Keratinocyte (primary cell): ENCODE data around the gene ABTB1. TPM values are rescaled to one million over a fixed set of nuclear protein-coding genes. Genes with fewer than 3 reads are reported as not detected.

Source experiments
- DNase-seq: peaks from one replicate; pipeline ENCODE4 v3.0.0-alpha.2; 2011; ENCODE audit warnings: low read depth, missing footprints, low spot score
- FAIRE-seq: peaks from 2 replicates; lab custom pipeline; 2011; peaks lifted over from hg19 to GRCh38; lab: Jason Lieb, UNC
- H2AFZ ChIP-seq: 2 replicates; pipeline ENCODE4 v1.6.0; 2012; ENCODE audit warnings: low read length, control low read depth, inconsistent platforms; ENCODE audit not compliant: control insufficient read depth
- H3K27ac ChIP-seq: 2 replicates; pipeline ENCODE4 v1.5.1; 2011; ENCODE audit warnings: low read length; ENCODE audit not compliant: control insufficient read depth, insufficient read depth
- H3K27me3 ChIP-seq: 3 replicates; pipeline ENCODE4 v1.6.0; 2011; ENCODE audit warnings: low read length; ENCODE audit not compliant: control insufficient read depth, insufficient read depth; ENCODE audit errors: extremely low read depth
- H3K36me3 ChIP-seq, 2 experiments: 2 replicates in 1 of 2; 3 replicates in 1 of 2; pipeline ENCODE4 v1.5.1; 2011; ENCODE audit warnings: low read length in 2 of 2, mild to moderate bottlenecking in 1 of 2; ENCODE audit not compliant: control insufficient read depth in 2 of 2, insufficient read depth in 2 of 2; ENCODE audit errors: extremely low read depth in 1 of 2
- H3K4me1 ChIP-seq: 3 replicates; pipeline ENCODE4 v1.5.1; 2011; ENCODE audit warnings: low read length; ENCODE audit not compliant: control insufficient read depth, insufficient read depth; ENCODE audit errors: extremely low read depth
- H3K4me2 ChIP-seq: 3 replicates; pipeline ENCODE4 v1.6.0; 2011; ENCODE audit warnings: low read depth, low read length; ENCODE audit not compliant: control insufficient read depth, insufficient read depth; ENCODE audit errors: extremely low read depth
- H3K4me3 ChIP-seq, 3 experiments: fragments of 200-600 bp in 1 of 3; sonication (generic) in 1 of 3; 2 replicates in 2 of 3; 3 replicates in 1 of 3; pipeline ENCODE4 v1.5.1; 2011 to 2016; ENCODE audit warnings: low read length in 3 of 3, mild to moderate bottlenecking in 3 of 3, control low read depth in 2 of 3, inconsistent platforms in 1 of 3, low read depth in 1 of 3, mixed read lengths in 1 of 3, mixed run types in 1 of 3, moderate library complexity in 1 of 3; ENCODE audit not compliant: control insufficient read depth in 2 of 3, insufficient read depth in 2 of 3; ENCODE audit errors: extremely low read depth in 1 of 3
- H3K79me2 ChIP-seq: 2 replicates; pipeline ENCODE4 v1.6.0; 2012; ENCODE audit warnings: low read length; ENCODE audit not compliant: control insufficient read depth, insufficient read depth
- H3K9ac ChIP-seq: 3 replicates; pipeline ENCODE4 v1.6.0; 2011; ENCODE audit warnings: low read length; ENCODE audit not compliant: control insufficient read depth, insufficient read depth; ENCODE audit errors: extremely low read depth
- H3K9me1 ChIP-seq: 3 replicates; pipeline ENCODE4 v1.6.0; 2011; ENCODE audit warnings: low read length; ENCODE audit not compliant: control insufficient read depth, insufficient read depth; ENCODE audit errors: extremely low read depth
- H3K9me3 ChIP-seq: 2 replicates; pipeline ENCODE4 v1.5.1; 2012; ENCODE audit warnings: low read depth, low read length; ENCODE audit not compliant: control insufficient read depth
- H4K20me1 ChIP-seq: 3 replicates; pipeline ENCODE4 v1.6.0; 2011; ENCODE audit warnings: low read length; ENCODE audit not compliant: control insufficient read depth, insufficient read depth; ENCODE audit errors: extremely low read depth
- EZH2 ChIP-seq: IDR thresholded peaks from one replicate; pipeline ENCODE4 v1.6.1; 2012; ENCODE audit warnings: inconsistent platforms, mild to moderate bottlenecking, low read length, moderate library complexity
- dilution Hi-C: fragments of 300-500 bp; cut with MboI; formaldehyde crosslinking; loops from one replicate; pipeline ENCODE4 v1.7.0; 2020; ENCODE audit warnings: low sequenced_read_pairs; ENCODE audit not compliant: extremely low pct_ligation_motif_present
- polyA plus RNA-seq, 5 experiments: library from polyadenylated mRNA; depleted of rRNA in 3 of 5; stranded (reverse) in 3 of 5; stranded (forward) in 1 of 5; unstranded in 1 of 5; fragments of >200 nt; gene quantifications; 1 replicate in 1 of 5; 2 replicates in 3 of 5; 3 replicates in 1 of 5; pipeline versions ENCODE4 v1.2.1 to v1.2.3, GENCODE V29; 2011 to 2012; ENCODE audit warnings: missing spikeins in 2 of 5, low read depth in 1 of 5, low replicate concordance in 1 of 5
- TF ChIP-seq, protein P1 (sequence below), 3 experiments: IDR thresholded peaks in 1 of 3; conservative IDR thresholded peaks in 1 of 3; optimal IDR thresholded peaks in 1 of 3; 2 replicates in 2 of 3; 3 replicates in 1 of 3; pipeline versions ENCODE3 to v1.5.1; 2011; ENCODE audit warnings: low read length in 3 of 3, mild to moderate bottlenecking in 3 of 3, moderate library complexity in 2 of 3, control low read depth in 1 of 3, inconsistent platforms in 1 of 3; ENCODE audit not compliant: insufficient read depth in 2 of 3; ENCODE audit errors: extremely low read depth in 1 of 3

Gene ABTB1
- polyA plus RNA-seq, 1 donor (not counting 4 experiments of a cell fraction or from before 2014, with no cell fraction given), result 11.6 TPM

GRCh38 chr3:127712881-127713771 lies 40.4 kb downstream of the ABTB1 start:
- Histone ChIP-seq H2AFZ (no peak overlapping the region), H3K9me3 (no peaks in the 10 kb centered on the region), H4K20me1 (no peaks in the 10 kb centered on the region), H3K27ac (no peak overlapping the region), H3K9me1 (no peaks in the 10 kb centered on the region), H3K4me2 (no peak overlapping the region), H3K79me2 (no peaks in the 10 kb centered on the region), H3K4me3 (no peak overlapping the region), H3K9ac (no peak overlapping the region), H3K36me3 (peaks cover under 1 to 9% of the 10 kb centered on the region in 2 experiments), H3K4me1 (peaks cover 13% of the 10 kb centered on the region), H3K27me3 (no peaks in the 10 kb centered on the region)
- TF ChIP-seq, protein P1, sequence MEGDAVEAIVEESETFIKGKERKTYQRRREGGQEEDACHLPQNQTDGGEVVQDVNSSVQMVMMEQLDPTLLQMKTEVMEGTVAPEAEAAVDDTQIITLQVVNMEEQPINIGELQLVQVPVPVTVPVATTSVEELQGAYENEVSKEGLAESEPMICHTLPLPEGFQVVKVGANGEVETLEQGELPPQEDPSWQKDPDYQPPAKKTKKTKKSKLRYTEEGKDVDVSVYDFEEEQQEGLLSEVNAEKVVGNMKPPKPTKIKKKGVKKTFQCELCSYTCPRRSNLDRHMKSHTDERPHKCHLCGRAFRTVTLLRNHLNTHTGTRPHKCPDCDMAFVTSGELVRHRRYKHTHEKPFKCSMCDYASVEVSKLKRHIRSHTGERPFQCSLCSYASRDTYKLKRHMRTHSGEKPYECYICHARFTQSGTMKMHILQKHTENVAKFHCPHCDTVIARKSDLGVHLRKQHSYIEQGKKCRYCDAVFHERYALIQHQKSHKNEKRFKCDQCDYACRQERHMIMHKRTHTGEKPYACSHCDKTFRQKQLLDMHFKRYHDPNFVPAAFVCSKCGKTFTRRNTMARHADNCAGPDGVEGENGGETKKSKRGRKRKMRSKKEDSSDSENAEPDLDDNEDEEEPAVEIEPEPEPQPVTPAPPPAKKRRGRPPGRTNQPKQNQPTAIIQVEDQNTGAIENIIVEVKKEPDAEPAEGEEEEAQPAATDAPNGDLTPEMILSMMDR (optimal IDR thresholded peaks at IDR 0.05 in 1 of 3, IDR thresholded peaks at IDR 0.05 in 1 of 3, conservative IDR thresholded peaks at IDR 0.05 in 1 of 3; ENCODE audit: extremely low read depth in 1 of 3, insufficient read depth in 2 of 3, low read length in 3 of 3), result no peak
- TF ChIP-seq EZH2, result no peak
- DNase-seq (no peak), FAIRE-seq (no peak)
- dilution Hi-C loops, result no loop called here

GRCh38 chr3:127714125-127714571 lies 41.4 kb downstream of the ABTB1 start:
- no peak for FAIRE-seq
- Histone ChIP-seq H3K9me1 (no peaks in the 10 kb centered on the region), H3K4me1 (peaks cover 13% of the 10 kb centered on the region), H4K20me1 (no peaks in the 10 kb centered on the region), H3K27ac (no peak overlapping the region), H3K36me3 (peaks cover 0 to 8% of the 10 kb centered on the region in 2 experiments), H3K4me2 (no peak overlapping the region), H3K79me2 (no peaks in the 10 kb centered on the region), H3K27me3 (no peaks in the 10 kb centered on the region), H3K4me3 (no peak overlapping the region), H3K9ac (no peak overlapping the region), H3K9me3 (no peaks in the 10 kb centered on the region), H2AFZ (no peak overlapping the region)
- DNase-seq, result no peak
- dilution Hi-C loops, result no loop called here
- TF ChIP-seq, protein P1 (optimal IDR thresholded peaks at IDR 0.05 in 1 of 3, IDR thresholded peaks at IDR 0.05 in 1 of 3, conservative IDR thresholded peaks at IDR 0.05 in 1 of 3; ENCODE audit: extremely low read depth in 1 of 3, insufficient read depth in 2 of 3, low read length in 3 of 3), result no peak
- no peak for TF ChIP-seq EZH2
